A172 (cell line): ENCODE data around the gene HACE1. TPM values are rescaled to one million over a fixed set of nuclear protein-coding genes. Genes with fewer than 3 reads are reported as not detected.

Experiments used
- DNase-seq: peaks from one replicate; pipeline ENCODE4 v3.0.0-alpha.2; 2015; ENCODE audit warnings: low spot score
- total RNA-seq: library from RNA; depleted of rRNA; stranded (reverse); fragments of >200 nt; shearing (Covaris generic); gene quantifications from 2 replicates; pipeline ENCODE4 v1.2.3, GENCODE V29; 2014; rRNA removed

Gene HACE1
- total RNA-seq, 1 experiment from 2014 or later: 9.9 TPM

DNA sequence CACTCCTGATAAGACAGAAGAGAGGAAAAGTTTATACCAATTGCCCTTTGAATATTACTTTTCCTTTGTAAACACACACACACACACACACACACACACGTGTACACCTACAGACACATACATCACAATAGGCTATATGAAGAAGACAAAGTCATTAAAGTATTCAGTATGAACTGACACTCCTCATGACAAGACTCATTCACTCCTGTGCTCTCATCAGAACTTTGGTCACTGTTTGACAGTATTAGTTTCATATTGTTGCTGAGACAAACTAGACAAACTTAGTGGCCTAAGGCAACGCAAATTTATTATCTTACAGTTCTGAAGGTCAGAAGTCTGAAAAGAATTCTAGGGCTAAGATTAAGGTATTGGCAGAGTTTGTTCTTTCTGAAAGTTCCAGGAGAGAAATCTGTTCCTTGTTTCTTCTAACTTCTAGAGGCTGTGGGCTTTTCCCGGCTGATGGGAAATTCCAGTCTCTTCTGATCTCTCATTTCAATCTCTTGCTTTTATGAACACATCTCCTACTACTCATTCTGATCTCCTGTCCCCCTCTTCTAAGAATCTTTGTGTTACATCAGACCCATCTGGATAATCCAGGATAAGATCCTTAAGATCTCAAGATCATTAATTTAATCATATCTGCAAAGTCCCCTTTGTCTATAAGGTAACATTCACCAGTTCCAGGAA, 171.3 kb downstream of the HACE1 start:
- no peak for DNase-seq

DNA sequence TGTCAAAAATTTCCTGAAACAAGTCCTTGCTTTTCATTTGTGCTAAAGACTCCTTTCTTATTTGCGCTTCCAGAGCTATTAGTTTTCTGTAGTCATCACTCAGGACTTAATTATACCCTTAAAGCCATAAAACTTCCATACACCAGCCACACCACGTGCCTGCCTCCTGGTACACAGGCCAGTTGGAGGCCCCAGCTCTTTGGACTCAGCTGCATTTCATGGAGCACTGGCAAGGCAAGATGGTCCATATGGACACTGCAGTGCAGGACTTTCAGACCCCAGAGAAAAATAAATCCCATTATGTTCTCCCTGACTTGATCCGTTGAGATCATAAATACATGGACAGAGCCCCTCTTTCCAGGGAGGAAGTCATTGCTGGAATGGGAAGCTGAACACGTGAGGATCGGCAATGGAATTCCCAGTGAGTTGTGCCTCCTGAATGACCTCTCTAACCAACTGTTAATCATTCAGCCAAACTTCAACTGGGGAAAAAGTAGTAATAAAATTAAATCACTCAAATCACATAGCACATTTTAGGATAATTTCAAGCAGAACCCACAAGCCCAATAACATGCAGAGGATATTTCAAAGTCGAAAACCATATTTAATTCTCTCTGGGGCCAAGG, 173.1 kb downstream of the HACE1 start:
- no peak for DNase-seq

DNA sequence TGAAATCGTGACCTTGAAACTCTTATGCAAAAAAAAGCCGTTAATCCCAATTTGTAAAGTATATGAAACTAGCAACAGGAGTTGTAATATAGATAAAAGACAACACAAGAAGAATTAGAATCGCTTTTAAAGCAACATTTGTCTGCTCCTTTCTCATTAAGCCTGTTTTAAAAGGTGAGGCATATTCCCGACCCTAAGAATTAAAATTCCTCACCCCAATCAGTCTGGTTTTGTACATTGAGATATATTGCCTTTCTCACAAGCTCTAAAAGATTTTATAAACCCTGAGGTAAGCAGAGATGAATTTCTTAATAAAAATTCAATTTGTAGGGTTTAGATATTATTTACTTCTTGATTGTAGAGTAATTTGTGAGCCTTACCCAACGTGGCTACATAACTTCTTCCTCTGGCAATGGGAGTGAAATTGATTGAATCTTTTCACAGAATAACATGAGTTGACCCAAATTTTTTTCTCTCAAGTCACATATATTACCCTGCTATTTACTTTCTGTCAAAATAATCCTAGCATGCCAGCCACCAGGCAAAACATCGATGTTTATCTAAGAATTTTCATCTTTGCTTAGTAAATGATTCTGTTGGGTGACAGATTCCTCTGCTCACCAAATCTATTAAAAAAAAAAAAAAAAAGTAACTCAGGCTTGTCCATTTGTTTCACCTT, 173.7 kb downstream of the HACE1 start:
- no peak for DNase-seq

DNA sequence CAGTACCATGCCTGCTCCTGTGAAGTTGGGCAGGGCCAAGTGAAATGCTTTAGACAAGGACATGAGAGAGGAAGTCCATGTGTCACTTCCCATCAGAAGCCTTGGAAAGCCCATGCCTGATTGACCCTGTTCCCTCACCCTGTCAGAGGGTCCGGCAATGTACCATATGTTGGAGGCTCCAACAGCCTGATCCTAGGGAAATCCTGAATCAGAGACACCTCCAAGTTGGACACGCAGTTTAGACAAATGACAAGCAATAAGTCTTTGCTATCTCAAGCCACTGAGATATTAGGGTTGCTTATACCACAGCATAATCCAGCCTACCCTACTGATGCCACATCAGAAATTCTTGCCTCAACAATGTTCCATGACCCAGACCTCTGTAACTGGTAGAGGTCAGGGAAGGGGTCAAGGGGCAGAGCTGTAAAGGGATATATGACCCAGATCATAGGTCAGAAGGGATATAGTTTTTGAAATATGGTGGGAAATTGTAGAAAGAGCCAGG, 174.8 kb downstream of the HACE1 start:
- DNase-seq: no peak

DNA sequence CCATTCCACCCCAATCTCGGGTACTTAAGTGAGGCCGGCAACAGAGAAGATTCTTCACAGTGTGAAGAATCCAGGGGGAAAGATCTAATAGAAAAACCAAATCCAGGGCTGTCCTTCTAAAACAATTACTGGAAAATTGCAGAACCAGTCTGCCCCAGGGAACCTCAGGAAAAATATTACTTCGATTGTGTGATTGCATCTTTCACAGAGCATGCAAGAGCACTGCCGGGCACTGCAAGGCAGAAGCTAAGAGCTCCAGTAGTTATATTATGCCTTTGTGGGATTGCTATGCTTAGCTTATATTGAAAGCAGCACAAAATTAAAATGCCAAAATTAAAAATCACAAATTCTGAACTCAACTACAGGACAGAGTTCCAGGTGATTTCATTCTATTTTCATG, 175.9 kb downstream of the HACE1 start:
- no peak for DNase-seq

DNA sequence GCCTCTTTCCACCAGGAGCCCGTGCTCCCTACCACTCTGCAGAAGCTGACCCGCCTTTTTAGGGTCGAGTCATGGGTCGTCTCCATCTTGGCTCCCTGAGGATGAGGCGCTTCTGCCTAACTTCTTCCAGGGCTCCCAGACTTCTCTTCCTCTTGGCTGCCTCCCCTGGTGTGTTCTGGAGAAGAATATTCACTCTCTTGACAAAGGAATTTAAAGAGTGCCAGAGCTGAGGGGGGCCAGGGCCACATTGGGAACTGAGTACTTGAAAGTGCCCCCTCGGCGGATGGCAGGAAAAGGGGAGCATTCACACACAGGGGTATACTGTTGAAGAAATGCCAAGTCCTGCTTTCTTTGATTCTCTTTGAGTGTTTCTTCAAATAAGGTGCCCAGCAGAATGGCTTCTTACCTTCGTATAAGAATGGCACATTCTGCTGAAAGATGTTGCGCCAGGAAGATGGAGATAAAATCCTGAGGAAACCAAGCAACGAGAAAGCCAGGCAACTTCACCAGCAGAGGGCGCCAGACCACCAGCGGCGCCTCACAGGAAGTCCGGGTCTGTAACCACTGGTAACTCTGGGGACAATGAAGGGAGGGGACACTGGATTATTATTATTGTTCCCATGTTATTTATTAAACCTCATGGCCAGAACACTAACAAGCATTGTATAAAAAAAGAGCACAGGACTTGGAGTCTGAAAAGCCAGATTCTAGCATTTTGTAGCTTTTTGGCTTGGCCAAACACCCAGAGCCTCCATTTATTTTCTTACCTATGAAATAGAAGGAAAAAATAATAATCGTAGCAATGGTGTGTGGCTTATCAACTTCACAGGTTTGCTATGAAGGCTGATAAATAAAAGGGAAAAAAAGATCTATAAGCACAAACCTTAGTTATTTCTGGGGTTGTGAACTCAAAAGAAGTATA, 176.7 kb downstream of the HACE1 start:
- peak; percentile 54 for DNase-seq

DNA sequence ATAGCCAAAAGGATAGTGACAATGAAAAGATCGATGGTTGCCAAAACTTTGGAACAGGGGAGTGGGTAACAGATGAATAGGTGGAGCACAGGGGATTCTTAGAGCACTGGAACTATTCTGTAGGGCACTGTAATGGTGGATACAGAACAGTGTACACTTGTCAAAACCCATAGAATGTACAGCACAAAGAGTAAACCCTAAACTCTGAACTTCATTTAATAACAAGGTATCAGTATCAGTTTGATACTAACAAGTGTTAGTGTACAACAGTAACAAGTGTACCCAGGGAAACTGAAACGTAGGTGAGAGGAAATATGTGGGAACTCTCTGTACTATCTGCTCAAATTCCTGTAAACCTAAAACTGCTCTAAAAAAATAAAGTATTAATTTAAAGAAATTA, 179.2 kb downstream of the HACE1 start:
- DNase-seq: no peak

DNA sequence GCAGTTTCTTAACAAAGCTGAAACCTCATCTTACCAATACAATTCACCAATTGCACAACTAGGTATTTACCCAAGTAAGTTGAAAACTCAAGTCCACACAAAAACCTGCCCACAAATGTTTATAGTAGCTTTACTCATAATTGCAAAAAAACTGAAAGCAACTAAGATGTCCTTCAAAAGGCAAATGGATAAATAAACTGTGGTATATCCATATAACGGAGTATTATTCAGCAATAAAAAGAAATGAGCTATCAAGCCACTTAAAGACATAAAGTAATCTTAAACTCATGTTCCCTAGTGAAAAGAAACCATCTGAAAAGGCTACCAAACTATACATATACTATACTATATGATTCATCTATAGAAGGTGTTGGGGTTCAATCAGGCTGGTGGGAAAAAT, 179.7 kb downstream of the HACE1 start:
- no peak for DNase-seq

Other genes with a start within 250 kb of the HACE1 start
- gene LIN28B, start 97.2 kb upstream of the HACE1 start, total RNA-seq: not detected in 2 replicates